Transverse colon (tissue), 4 donors: ENCODE data around the gene SSTR4.

Source experiments
- CTCF ChIP-seq, 5 experiments: fragments of 200-600 bp in 3 of 5; fragments of 450-650 bp in 2 of 5; sonication (generic) in 3 of 5; IDR thresholded peaks; 1 replicate in 2 of 5; 2 replicates in 3 of 5; pipeline ENCODE4 v1.5.1; 2016 to 2017; ENCODE audit warnings: antibody characterized with exemption in 5 of 5, inconsistent platforms in 3 of 5, mild to moderate bottlenecking in 2 of 5, moderate library complexity in 1 of 5
- POLR2A ChIP-seq: fragments of 450-650 bp; IDR thresholded peaks from one replicate; pipeline ENCODE4 v1.6.1; 2016; ENCODE audit warnings: antibody characterized with exemption, mild to moderate bottlenecking, moderate library complexity
- POLR2AphosphoS5 ChIP-seq, 3 donors: sonication (generic); formaldehyde crosslinking; IDR thresholded peaks; one replicate each; pipeline ENCODE4 v1.6.1; 2016; ENCODE audit warnings: antibody characterized with exemption in 3 of 3

- no peak for TF ChIP-seq CTCF (IDR thresholded peaks at IDR 0.05)
- no peak for TF ChIP-seq POLR2A
- TF ChIP-seq POLR2AphosphoS5 (IDR thresholded peaks at IDR 0.05) = no peak
Measured at GRCh38 chr20:23035731-23036130, 619 bp downstream of the SSTR4 start.
